SH-SY5Y (cell line): ENCODE data around the gene OLFM2.

Experiments
- GATA2 ChIP-seq: IDR thresholded peaks from 2 replicates; pipeline ENCODE4 v1.6.1; 2011; ENCODE audit warnings: mild to moderate bottlenecking, low read depth, low read length
- GATA3 ChIP-seq: IDR thresholded peaks from 2 replicates; pipeline ENCODE4 v1.6.1; 2011; ENCODE audit warnings: low read depth, mild to moderate bottlenecking, low read length, moderate library complexity

Gene OLFM2

DNA sequence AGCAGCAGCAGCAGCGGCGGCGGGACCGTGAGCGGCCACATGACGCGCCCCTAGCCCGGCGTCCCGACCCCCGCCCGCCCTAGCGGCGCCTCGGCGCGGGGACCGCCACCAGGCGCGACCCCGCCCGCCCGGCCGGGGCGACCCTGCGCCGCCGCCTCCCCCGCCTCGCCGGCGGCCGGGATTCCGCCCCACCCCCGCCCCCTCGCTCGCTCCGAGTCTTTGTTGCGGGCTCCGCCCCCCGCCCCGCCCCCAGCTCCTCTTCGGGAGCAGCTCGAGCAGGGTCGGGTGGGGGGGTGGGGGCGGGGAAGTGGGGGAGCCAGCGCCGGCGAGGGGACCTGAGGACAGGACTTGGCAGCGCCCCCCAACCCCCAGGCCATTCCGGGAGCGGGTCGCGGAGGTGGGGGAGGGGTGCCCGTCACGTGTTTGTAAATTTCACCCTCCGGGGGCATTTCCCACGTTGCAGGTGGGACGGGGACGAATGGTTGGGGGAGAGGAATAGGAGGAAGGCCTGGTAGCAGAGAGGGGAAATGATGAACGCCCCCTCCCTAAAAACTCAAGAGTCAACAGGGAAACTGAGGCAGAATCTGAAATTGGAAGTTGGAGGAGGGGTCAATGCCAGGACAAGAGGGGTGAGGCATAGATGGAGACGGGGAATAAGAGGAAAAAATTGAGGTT lies at the start of gene OLFM2:
Gene OLFM2, minus strand, starts transcription at position 190 of the 675 bp plus-strand sequence. Its CDS starts 149 bp downstream, at position 41.
- TF ChIP-seq GATA3 (no peak), GATA2 (no peak)

DNA sequence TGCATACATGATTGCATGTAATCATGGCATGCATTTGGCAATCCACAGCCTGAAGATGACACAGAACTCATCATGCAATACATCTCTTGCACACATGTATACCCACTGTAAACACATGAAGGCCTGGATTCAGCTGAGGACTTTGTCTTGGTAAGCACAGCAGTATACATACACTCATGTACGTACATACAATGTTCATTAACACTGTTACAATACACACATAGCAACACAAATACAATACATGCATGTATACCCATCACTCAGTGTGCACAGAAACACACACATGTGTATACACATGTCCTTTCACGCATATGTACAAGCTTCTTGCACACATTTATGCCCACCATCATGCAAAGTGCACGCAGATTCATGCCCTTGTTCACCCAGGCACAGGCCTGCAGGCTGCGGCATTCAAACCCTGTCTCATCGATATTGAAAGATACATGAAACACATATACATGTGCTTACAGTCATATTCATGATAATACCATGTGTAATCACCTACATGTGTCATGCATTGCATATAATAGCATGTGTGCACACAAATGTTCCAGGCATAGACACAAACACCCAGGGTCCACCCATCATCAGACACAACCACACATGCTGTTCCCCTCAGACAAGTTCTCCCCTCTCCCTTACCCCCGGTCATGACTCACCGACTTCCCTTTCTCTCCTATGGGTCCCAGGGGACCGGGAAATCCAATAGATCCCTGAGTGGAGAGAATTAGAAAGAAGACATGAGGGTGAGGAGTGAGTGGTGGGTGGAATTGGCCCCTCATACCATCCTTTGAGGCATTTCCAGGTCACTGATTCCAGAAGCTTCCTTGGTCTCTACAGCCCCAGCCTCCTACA lies 45.3 kb upstream of the OLFM2 start:
- TF ChIP-seq GATA2: no peak
- TF ChIP-seq GATA3: no peak

DNA sequence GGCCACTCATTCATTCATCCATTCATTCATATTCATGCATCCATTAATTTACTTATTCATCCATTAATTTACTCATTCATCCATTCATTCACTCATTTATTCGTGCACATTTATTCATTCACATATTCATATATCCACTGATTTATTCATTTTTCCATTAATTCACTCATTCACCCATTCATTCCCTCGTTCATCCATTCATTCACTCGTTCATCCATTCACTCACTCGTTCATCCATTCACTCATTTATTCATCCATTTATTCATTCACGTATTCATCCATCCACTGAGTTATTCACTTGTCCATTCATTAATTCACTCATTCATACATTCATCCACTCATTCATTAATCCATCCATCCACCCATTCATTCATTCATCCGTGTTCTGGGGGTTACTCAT lies 35.8 kb upstream of the OLFM2 start:
- no peak for TF ChIP-seq GATA3
- no peak for TF ChIP-seq GATA2

DNA sequence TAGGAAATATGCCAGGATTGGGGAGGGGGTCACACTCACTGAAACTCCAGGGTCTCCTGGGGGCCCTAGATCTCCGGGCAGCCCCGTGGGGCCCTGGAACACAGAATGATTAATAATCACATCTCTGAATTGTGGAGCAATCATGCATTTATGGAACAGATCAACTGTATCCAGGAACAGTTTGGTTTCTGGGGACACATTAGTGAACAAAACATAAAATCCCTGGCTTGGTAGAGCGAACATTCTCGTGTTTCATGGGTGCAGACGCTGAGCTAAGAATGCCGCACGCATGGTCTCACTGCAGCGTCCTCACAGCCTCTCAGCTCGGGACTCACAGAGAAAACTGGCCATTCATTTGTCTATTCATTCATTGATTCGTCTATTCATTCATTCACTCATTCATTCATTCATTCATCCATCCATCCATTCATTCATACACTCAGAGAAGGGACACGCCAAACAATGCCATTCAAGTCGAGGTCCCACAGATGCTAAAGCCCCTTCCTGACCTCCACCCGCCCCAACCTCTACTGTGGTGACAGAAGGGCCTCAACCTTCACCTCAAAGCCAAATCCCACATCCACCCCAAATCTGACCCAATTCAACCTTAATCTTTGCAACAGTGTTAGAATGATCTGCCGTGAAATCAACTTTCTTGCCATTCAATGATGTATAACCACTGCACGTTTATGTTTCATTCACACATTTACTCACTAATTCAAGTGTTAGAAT lies 35.0 kb upstream of the OLFM2 start:
- TF ChIP-seq GATA3 (no peak), GATA2 (no peak)

DNA sequence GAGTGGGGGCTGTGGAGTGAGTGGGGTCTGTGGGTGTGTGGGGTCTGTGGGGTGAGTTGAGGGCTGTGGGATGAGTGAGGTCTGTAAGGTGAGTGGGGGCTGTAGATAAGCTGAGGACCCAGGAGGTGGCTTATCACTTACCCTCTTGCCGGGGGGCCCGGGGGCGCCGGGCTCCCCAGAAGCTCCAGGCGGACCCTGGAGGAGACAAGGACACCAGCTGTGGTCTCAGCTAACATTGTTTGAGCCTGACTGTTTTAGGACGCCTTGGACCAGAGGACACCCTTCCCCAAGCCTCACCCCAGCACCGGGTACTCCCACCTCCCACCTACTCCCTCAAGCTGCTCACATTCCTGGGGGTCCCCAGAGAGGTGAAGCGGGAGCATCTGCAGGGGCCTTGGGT lies 34.2 kb upstream of the OLFM2 start:
- no peak for TF ChIP-seq GATA3
- TF ChIP-seq GATA2: no peak

DNA sequence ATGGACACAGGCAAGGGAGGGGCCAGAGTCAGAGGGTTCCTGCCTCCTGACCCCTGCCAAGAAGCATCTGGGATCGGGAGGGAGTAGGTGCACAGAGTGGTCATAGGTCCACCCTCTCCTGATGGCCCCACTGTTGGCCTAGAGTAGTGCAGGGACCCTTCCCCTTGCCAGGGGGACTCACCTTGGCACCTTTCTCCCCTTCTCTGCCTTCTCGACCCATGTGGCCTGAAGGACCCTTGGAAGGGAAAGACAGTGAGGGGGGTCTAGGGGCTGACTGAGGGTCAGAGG lies 33.3 kb upstream of the OLFM2 start:
- TF ChIP-seq GATA3 (no peak), GATA2 (no peak)

DNA sequence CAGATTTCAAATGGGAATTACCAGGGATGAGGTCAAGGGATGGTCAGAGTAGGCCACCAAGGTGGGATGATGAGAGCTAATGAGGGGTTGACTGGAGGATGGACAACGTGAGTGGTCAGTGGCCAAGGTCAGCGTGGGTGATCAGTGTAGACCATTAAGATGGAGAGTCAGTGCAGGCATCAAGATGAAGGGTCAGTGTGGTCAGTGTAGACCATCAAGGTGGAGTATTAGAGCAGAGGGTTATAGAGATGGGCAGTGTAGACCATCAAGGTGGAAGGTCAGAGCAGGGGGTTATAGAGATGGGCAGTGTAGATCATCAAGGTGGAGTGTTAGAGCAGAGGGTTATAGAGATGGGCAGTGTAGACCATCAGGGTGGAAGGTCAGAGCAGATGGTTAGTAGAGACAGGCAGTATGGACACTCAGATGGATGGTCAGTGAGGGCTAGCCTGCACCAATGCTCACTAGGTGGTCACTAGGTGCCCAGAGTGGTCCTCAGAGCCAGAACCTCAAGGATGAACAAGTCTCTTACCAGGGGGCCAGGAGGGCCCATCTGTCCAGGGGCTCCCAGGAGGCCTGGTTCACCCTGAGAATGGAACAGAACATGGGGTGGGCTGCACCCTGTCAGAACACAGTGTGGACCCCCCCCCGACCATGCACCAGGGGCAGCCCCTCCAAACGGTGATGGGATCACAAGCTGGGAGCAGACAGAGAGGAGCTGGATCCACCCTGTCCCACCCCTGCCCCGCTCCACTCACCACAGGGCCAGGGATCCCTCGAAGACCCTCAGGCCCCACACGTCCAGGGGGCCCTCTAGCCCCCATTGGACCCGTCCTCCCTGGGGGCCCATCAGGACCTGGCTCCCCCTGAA lies 32.7 kb upstream of the OLFM2 start:
- TF ChIP-seq GATA2: no peak
- no peak for TF ChIP-seq GATA3

DNA sequence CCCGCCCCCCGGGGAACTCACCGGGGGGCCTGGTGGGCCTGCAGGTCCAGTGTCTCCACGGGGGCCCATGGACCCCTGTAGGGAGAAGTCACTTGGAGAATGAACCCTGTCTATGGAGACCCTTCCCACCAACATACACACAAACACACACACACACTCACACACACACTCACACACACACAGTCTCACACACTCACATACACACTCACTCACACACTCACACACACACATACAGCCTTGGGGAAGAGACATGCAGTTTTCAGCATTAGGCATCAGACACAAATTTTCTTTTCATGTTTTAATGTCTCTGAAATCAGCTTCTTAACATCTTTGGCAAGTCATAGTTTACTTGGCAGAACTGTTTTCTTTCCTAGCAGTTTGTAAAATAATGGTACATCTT lies 31.0 kb upstream of the OLFM2 start:
- TF ChIP-seq GATA2 (no peak), GATA3 (no peak)

DNA sequence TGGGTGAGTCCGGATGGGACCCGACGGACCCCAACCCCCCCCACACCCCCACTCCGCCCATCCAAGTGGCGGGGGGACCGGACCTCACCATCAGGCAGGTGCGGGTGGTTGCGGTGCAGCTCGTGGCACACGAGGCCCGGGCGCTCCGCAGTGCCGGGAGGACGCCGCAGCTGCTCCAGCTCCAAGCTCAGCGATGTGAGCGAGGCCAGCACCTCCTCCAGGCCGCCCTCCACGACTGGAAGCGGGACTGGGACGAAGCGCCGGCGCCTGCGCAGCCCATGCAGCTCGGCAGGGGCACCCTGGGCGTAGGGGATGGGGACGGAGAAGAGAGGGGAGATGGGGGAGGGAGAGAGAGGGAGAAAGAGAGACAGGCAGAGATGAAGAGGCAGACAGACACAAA lies 30.1 kb upstream of the OLFM2 start:
- no peak for TF ChIP-seq GATA3
- no peak for TF ChIP-seq GATA2

DNA sequence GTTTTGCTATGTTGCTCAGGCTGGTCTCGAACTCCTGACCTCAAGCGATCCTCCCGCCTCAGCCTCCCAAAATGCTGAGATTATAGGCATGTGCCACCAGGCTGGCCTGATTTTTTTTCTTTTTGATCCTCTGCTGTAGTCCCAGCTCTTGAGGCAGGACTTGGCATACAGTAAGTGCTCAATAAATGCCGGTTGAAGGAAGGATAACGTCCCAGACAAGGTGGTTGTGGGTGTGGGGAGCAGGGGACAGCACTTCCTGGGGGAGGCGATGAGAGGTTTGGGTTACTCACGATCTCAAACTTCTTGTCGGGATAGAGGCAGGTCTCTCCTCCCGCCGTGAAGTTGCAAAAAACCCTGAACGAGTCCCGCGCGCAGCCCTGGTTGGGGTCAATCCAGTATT lies 29.7 kb upstream of the OLFM2 start:
- TF ChIP-seq GATA3 (no peak), GATA2 (no peak)

DNA sequence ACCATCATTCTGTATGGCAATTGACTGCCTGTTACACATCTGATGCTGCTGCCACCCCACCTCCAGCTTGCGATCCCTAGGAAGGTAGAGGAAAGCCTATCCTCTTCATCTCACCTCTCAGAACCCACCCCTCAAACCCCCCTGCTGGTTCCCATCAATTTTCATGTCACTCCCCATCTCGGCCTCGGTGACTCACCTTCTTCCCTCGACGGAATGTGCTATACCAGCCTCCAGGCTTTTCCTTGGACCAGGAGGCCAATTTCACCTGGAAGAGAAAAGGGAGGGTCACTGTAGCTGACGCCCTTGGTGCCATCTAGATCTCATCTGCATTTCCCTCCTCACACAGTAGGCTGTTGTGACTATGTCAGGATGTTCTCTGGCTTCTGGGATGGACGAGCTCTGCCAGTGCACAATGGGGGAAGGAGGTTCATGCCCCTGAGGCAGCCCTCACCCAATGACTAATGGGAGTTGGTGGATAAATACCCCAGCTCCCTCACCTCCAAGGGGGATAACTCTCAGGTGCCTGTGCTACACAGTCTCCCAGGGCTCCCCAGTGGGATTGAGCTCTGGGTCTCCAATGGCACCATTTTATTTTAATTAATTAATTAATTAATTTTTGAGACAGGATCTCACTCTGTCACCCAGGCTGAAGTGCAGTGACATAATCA lies 26.4 kb upstream of the OLFM2 start:
- TF ChIP-seq GATA2 (no peak), GATA3 (no peak)

DNA sequence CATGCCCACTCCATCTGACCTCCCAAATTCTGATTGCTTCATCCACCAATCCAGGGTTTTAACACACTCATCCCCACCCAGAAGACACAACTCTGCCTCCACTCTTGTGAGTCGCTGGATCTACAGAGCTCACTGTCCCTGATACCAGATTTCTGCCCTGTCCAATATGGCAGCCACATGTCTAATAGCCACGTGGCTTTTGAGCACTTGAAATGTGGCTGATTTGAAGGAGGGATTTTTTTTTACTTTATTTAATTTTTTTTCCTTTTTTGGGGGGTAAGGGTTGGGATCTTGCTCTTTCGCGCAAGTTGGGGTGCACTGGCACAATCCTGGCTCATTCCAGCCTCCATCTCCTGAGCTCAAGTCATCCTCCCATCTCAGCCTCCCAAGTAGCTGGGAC lies 24.8 kb upstream of the OLFM2 start:
- no peak for TF ChIP-seq GATA3
- TF ChIP-seq GATA2: no peak

DNA sequence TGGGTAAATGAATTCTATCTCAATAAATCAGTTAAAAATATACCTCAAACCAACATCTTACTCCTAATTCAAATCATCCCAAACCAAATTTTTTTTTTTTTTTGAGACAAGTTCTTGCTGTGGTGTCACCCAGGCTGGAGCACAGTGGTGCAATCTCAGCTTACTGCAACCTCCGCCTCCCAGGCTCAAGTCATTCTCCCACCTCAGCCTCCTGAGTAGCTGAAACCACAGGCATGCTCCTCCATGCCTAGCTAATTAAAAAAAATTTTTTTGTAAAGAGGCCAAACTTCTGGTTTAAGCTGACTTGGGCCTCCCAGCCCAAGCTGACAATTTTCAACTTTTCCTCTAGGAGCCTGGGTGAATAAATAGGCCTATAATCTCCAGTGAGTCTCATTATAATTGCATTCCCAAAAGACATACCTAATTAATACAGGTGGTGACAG lies 22.1 kb upstream of the OLFM2 start:
- TF ChIP-seq GATA3: no peak
- TF ChIP-seq GATA2: no peak

DNA sequence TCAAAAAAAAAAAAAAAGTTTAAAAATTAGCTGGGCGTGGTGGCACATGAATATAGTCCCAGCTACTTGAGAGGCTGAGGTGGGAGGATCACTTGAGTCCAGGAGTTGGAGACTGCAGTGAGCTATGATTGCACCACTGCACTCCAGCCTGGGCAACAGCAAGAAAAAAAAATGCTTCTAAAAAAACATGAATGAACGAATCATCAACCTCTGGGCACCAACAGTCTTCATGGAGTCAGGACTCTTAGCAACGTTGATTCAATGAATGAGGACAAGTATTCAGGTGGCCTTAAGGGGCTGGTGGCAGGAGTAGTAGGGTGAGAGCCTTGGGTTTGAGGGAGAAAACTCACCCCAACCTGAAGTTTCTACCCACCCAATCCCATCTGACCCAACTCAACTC lies 20.6 kb upstream of the OLFM2 start:
- TF ChIP-seq GATA2 (no peak), GATA3 (no peak)

DNA sequence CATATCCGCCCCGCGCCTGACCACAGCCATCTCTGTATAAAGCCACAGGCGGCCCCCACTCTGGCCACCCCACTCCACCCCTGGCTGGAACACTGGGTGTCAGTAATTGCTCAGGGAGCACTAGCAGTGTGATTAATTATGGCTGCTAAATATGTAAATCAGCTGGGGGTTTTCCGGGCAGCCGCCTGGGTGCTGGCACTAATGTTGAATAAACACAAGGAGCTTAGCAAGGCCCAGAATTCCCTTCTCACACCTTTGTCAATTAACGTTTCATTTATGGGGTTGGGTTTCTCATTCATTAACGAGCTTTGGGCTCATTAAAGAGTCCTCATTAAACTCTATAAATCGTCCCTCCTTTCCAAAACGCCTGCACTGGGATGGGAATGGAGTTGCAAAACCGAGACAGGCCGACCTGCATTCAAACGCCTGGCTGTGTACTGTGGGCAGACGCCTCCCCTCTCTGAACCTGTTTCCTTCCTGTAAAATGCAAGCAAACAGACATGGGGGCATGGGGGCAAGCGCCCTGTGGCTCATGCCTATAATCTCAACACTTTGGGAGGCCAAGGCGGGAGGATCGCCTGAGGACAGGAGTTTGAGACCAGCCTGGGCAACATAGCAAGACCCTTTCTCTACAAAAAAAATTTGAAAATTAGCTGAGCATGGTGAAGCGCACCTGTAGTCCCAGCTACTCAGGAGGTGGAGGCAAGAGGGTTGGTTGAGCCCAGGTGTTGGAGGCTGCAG lies 17.7 kb upstream of the OLFM2 start:
- TF ChIP-seq GATA3 (no peak), GATA2 (no peak)
